ENCODE results near the gene ROR2. TPM values are rescaled to one million over a fixed set of nuclear protein-coding genes. Genes with fewer than 3 reads are reported as not detected.

ROR2 gene
- total RNA-seq, 3 donors from 2014 or later (not counting 1 experiment from before 2014, with no cell fraction given) = 1.7 TPM; not detected in 2

- peaks cover 16% of the 10 kb centered on the region for H3K9me3 ChIP-seq (ENCODE audit: control insufficient read depth, insufficient read depth, low read length)
- 93% methylated on average over 7 of the region's 8 CpGs for WGBS (ENCODE audit: insufficient coverage)
- no peaks in the 10 kb centered on the region for H3K27me3 Mint-ChIP-seq (ENCODE audit: low read depth in 2 of 2)
- H3K4me1 ChIP-seq (ENCODE audit: control insufficient read depth, insufficient read depth, low read length) = no peaks in the 10 kb centered on the region
- no peak for ATAC-seq
- DNase-seq = no peak
- H3K4me1 Mint-ChIP-seq = no peaks in the 10 kb centered on the region
- no peaks in the 10 kb centered on the region for H3K36me3 ChIP-seq (ENCODE audit: control insufficient read depth, insufficient read depth, low read length)
- no peak overlapping the region for H3K4me3 ChIP-seq (ENCODE audit: low read length)
- H3K27ac ChIP-seq (ENCODE audit: low read length) = no peak overlapping the region
- no peak overlapping the region for H3K27ac Mint-ChIP-seq
- H3K36me3 Mint-ChIP-seq = peaks cover 29% of the 10 kb centered on the region
- peaks cover 3 to 12% of the 10 kb centered on the region in 2 donors for H3K9me3 Mint-ChIP-seq
- intact Hi-C loops (cut with micrococcal nuclease) = no loop called here
- H3K4me3 Mint-ChIP-seq = no peak overlapping the region
- TF ChIP-seq CTCF (IDR thresholded peaks at IDR 0.05) = no peak
- no peaks in the 10 kb centered on the region for H3K27me3 ChIP-seq (ENCODE audit: control insufficient read depth, insufficient read depth, low read length)
These were observed 16.3 kb downstream of the ROR2 start for GRCh38 chr9:91933556-91934352.

GRCh38 chr9:91930475-91930874, 19.6 kb downstream of the ROR2 start:
- ATAC-seq (no peak), DNase-seq (no peak)
- H3K9me3 ChIP-seq (ENCODE audit: control insufficient read depth, insufficient read depth, low read length) = peaks cover 16% of the 10 kb centered on the region
- H3K36me3 ChIP-seq (ENCODE audit: control insufficient read depth, insufficient read depth, low read length) = no peaks in the 10 kb centered on the region
- no peak for TF ChIP-seq CTCF (IDR thresholded peaks at IDR 0.05)
- H3K27ac ChIP-seq (ENCODE audit: low read length) = no peak overlapping the region
- intact Hi-C loops (cut with micrococcal nuclease) = no loop called here
- Mint-ChIP-seq H3K4me1 (no peaks in the 10 kb centered on the region), H3K9me3 (peaks cover 3 to 12% of the 10 kb centered on the region in 2 donors), H3K27ac (no peak overlapping the region), H3K4me3 (no peak overlapping the region), H3K36me3 (peaks cover 31% of the 10 kb centered on the region), H3K27me3 (ENCODE audit: low read depth in 2 of 2) (no peaks in the 10 kb centered on the region)
- no peaks in the 10 kb centered on the region for H3K27me3 ChIP-seq (ENCODE audit: control insufficient read depth, insufficient read depth, low read length)
- H3K4me3 ChIP-seq (ENCODE audit: low read length) = no peak overlapping the region
- no peaks in the 10 kb centered on the region for H3K4me1 ChIP-seq (ENCODE audit: control insufficient read depth, insufficient read depth, low read length)
- 84% methylated on average over 3 of the region's 3 CpGs for WGBS (ENCODE audit: insufficient coverage)

- no peak for ATAC-seq
- WGBS (ENCODE audit: insufficient coverage) = 96% methylated on average over 7 of the region's 7 CpGs
- H3K9me3 Mint-ChIP-seq = peaks cover 3 to 12% of the 10 kb centered on the region in 2 donors
- H3K4me1 ChIP-seq (ENCODE audit: control insufficient read depth, insufficient read depth, low read length) = no peaks in the 10 kb centered on the region
- intact Hi-C loops (cut with micrococcal nuclease) = no loop called here
- H3K27me3 ChIP-seq (ENCODE audit: control insufficient read depth, insufficient read depth, low read length) = no peaks in the 10 kb centered on the region
- peaks cover 16% of the 10 kb centered on the region for H3K9me3 ChIP-seq (ENCODE audit: control insufficient read depth, insufficient read depth, low read length)
- no peaks in the 10 kb centered on the region for H3K36me3 ChIP-seq (ENCODE audit: control insufficient read depth, insufficient read depth, low read length)
- H3K4me3 ChIP-seq (ENCODE audit: low read length) = no peak overlapping the region
- DNase-seq = no peak
- peaks cover 31% of the 10 kb centered on the region for H3K36me3 Mint-ChIP-seq
- no peaks in the 10 kb centered on the region for H3K27me3 Mint-ChIP-seq (ENCODE audit: low read depth in 2 of 2)
- H3K4me3 Mint-ChIP-seq = no peak overlapping the region
- H3K27ac ChIP-seq (ENCODE audit: low read length) = no peak overlapping the region
- H3K27ac Mint-ChIP-seq = no peak overlapping the region
- no peak for TF ChIP-seq CTCF (IDR thresholded peaks at IDR 0.05)
- H3K4me1 Mint-ChIP-seq = no peaks in the 10 kb centered on the region
These were observed 20.7 kb downstream of the ROR2 start for GRCh38 chr9:91929331-91929730.

Data from natural killer cell (primary cell).